CD4-positive, alpha-beta T cell (primary cell): ENCODE data around the gene LCN12. TPM values are rescaled to one million over a fixed set of nuclear protein-coding genes. Genes with fewer than 3 reads are reported as not detected.

Experiments used
- ATAC-seq: fragments of 200-7000 bp; cut with Tn5 transposase; one replicate; pipeline ENCODE4 v1.10.0; 2022; ENCODE audit warnings: mild to moderate bottlenecking; ENCODE audit not compliant: poor library complexity
- CTCF ChIA-PET: fragments of 350-600 bp; sonication (Branson Sonifier 250); formaldehyde crosslinking; loops from one replicate; lab custom pipeline; 2021; ENCODE audit warnings: antibody characterized with exemption, inconsistent platforms; lab: Charles Lee
- POLR2A ChIA-PET: fragments of 350-600 bp; sonication (Branson Sonifier 250); formaldehyde crosslinking; loops from one replicate; lab custom pipeline; 2021; ENCODE audit warnings: antibody characterized with exemption, inconsistent platforms; lab: Charles Lee
- DNase-seq, 14 experiments: peaks; one replicate each; pipeline ENCODE4 v3.0.0-alpha.2; 2013 to 2020; ENCODE audit warnings: mixed read lengths in 2 of 14
- H3K27ac ChIP-seq, 2 donors: one replicate each; pipeline versions ENCODE4 v1.5.1 to v1.7.0; 2013; ENCODE audit warnings: low read length in 2 of 2, low read depth in 1 of 2, mild to moderate bottlenecking in 1 of 2
- H3K27me3 ChIP-seq, 2 experiments: 1 replicate in 1 of 2; 2 replicates in 1 of 2; pipeline versions ENCODE4 v1.6.1 to v1.7.0; 2013; ENCODE audit warnings: low read length in 2 of 2, control low read depth in 1 of 2, mild to moderate bottlenecking in 1 of 2, moderate library complexity in 1 of 2; ENCODE audit not compliant: insufficient read depth in 2 of 2, control insufficient read depth in 1 of 2
- H3K36me3 ChIP-seq: one replicate; pipeline ENCODE4 v1.6.1; 2013; ENCODE audit warnings: low read length, control low read depth; ENCODE audit not compliant: insufficient read depth
- H3K4me1 ChIP-seq: one replicate; pipeline ENCODE4 v1.6.1; 2013; ENCODE audit warnings: low read length, control low read depth; ENCODE audit not compliant: insufficient read depth
- H3K4me3 ChIP-seq: one replicate; pipeline ENCODE4 v1.5.1; 2013; ENCODE audit warnings: mild to moderate bottlenecking, low read length, moderate library complexity
- H3K9me3 ChIP-seq, 2 experiments: 1 replicate in 1 of 2; 2 replicates in 1 of 2; pipeline versions ENCODE4 v1.6.1 to v1.7.0; 2013; ENCODE audit warnings: low read length in 2 of 2, mild to moderate bottlenecking in 2 of 2, control low read depth in 1 of 2, moderate library complexity in 1 of 2; ENCODE audit not compliant: control insufficient read depth in 1 of 2, insufficient read depth in 1 of 2
- H3K27ac Mint-ChIP-seq: one replicate; pipeline ENCODE4 v1.8.0; 2020; ENCODE audit warnings: mixed read lengths
- H3K27me3 Mint-ChIP-seq: one replicate; pipeline ENCODE4 v1.8.0; 2021; ENCODE audit warnings: mixed read lengths
- H3K36me3 Mint-ChIP-seq: one replicate; pipeline ENCODE4 v1.8.0; 2021; ENCODE audit warnings: low read depth, mixed read lengths
- H3K4me1 Mint-ChIP-seq: one replicate; pipeline ENCODE4 v1.8.0; 2021; ENCODE audit warnings: low read depth, mixed read lengths
- H3K4me3 Mint-ChIP-seq: one replicate; pipeline ENCODE4 v1.8.0; 2020; ENCODE audit warnings: mild to moderate bottlenecking, mixed read lengths
- H3K9me3 Mint-ChIP-seq: one replicate; pipeline ENCODE4 v1.8.0; 2020; ENCODE audit warnings: mixed read lengths
- intact Hi-C, 2 experiments: fragments of 100-400 bp; cut with DNase I in 1 of 2; cut with micrococcal nuclease in 1 of 2; formaldehyde crosslinking; loops; one replicate each; pipeline versions ENCODE4 v1.15.1 to v1.9.0; 2023 to 2025; cut with DNase I, micrococcal nuclease
- total RNA-seq, 174 experiments: library from RNA in 2 of 174; stranded (reverse) in 2 of 174; gene quantifications; one replicate each; pipeline ENCODE4 v1.2.3 and lab custom pipeline; 2021 to 2026
- TF ChIP-seq, protein P1 (sequence below): fragments of 200-600 bp; IDR thresholded peaks from one replicate; pipeline ENCODE4 v1.8.0; 2022; ENCODE audit warnings: antibody characterized with exemption, mild to moderate bottlenecking

The LCN12 gene
- total RNA-seq, 2 experiments from 2014 or later, result 1.3 to 1.5 TPM

DNA sequence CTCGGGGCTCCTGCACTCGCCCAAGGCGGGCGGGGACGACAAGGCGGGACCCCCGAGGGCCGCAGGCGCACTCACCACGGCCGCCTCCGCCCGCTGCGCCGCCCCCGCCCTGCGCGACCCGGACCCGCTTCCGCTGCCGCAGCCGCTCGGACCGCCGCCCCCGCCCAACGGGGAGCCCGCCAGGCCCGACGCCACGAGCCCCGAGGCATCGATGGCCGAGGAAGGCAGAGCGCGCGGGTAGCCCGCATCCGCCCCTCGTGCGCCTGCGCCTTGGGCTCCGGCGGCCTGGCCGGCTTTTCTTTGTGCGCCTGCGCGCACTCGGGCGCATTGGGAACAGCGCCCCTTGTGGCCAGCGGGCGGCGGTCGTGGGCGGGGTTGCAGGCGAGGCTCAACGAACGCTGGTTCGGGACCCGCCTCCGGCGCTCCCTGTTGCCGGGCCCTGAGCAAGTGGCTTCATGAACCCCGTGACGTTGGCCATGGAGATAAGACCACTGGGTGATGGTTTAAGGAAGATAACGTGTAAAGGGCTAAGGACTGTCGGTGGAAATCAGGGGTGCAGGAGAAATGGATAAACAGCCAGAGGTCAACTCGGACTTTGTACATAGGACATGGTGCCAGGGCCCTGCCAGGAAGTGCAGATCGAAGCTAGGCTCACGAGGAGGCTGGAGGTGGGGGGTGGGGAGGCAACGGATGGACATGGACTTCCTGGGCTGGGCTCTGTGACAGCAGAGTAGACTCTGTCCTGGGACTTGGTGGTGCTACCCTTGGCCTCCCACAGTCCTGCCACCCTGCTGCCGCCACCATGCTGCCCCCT is 7.3 kb upstream of the LCN12 start, which contains the start of the genes C8G and FBXW5:
TSS of gene C8G (plus strand) at position 725 of the 814 bp plus-strand sequence. CDS start at position 803, 78 bp downstream.
TSS of gene FBXW5 (minus strand) at position 220 of the 814 bp plus-strand sequence. CDS start 655 bp downstream, outside the sequence.
- Mint-ChIP-seq H3K36me3 (peaks cover 20% of the 10 kb centered on the region), H3K27ac (peak within 1 kb of the TSS; percentile 59), H3K27me3 (no peaks in the 10 kb centered on the region), H3K4me3 (peak within 1 kb of the TSS; percentile 87), H3K4me1 (peaks cover 5% of the 10 kb centered on the region), H3K9me3 (no peaks in the 10 kb centered on the region)
- intact Hi-C loops, result loop anchor here (1.0 to 10.0 kb wide), 7 partner anchors 34 to 154 kb away; partner anchors contain the start of genes PHPT1 (in 2 of the 2), ABCA2 (in 1 of the 2), AJM1 (in 1 of the 2) and EDF1 (in 1 of the 2)
- ATAC-seq (peak; percentile 86), DNase-seq (peak; percentile 84 to 97 (median 94))
- Histone ChIP-seq H3K9me3 (no peaks in the 10 kb centered on the region), H3K27me3 (no peaks in the 10 kb centered on the region), H3K27ac (peak within 1 kb of the TSS in 1 of 2 donors; percentile 21), H3K4me3 (peak within 1 kb of the TSS; percentile 69), H3K36me3 (peaks cover 34% of the 10 kb centered on the region), H3K4me1 (peaks cover 49% of the 10 kb centered on the region)
- TF ChIP-seq, protein P1, sequence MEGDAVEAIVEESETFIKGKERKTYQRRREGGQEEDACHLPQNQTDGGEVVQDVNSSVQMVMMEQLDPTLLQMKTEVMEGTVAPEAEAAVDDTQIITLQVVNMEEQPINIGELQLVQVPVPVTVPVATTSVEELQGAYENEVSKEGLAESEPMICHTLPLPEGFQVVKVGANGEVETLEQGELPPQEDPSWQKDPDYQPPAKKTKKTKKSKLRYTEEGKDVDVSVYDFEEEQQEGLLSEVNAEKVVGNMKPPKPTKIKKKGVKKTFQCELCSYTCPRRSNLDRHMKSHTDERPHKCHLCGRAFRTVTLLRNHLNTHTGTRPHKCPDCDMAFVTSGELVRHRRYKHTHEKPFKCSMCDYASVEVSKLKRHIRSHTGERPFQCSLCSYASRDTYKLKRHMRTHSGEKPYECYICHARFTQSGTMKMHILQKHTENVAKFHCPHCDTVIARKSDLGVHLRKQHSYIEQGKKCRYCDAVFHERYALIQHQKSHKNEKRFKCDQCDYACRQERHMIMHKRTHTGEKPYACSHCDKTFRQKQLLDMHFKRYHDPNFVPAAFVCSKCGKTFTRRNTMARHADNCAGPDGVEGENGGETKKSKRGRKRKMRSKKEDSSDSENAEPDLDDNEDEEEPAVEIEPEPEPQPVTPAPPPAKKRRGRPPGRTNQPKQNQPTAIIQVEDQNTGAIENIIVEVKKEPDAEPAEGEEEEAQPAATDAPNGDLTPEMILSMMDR, result peak; percentile 96
- CTCF ChIA-PET, result interaction anchor here (0.7 to 1.5 kb wide), 10 partner anchors 31 to 218 kb away, joined by 3 to 6 read pairs (median 4); partner anchors contain the start of genes AJM1, CLIC3, MAN1B1 and TMEM141
- POLR2A ChIA-PET, result interaction anchor here (0.8 to 2.1 kb wide), 6 partner anchors 47 to 131 kb away, joined by 3 to 17 read pairs (median 4); partner anchors contain the start of genes AJM1, CLIC3 and PAXX

DNA sequence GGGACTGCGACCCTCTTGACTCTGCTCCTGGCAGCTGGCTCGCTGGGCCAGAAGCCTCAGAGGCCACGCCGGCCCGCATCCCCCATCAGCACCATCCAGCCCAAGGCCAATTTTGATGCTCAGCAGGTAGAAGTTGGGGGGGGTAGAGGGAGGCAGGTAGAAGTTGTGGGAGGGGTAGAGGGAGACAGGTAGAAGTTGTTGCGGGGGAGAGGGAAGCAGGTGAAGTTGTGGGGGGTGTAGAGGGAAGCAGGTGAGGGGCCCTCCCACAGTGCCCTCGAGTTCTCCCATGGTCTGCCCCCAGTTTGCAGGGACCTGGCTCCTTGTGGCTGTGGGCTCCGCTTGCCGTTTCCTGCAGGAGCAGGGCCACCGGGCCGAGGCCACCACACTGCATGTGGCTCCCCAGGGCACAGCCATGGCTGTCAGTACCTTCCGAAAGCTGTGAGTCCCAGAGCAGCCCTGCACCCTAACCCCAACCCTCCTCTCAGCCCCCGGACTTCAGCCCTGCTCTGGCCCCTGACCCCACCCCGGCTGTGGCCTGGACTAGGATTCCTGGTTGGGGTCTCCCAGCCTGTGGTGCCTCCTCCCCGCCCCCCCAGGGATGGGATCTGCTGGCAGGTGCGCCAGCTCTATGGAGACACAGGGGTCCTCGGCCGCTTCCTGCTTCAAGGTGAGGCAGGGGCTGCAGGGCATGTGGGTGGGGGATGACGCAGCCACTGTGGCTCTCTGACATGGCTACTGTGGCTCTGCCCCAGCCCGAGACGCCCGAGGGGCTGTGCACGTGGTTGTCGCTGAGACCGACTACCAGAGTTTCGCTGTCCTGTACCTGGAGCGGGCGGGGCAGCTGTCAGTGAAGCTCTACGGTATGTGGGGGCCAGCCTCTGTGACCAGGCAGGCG is 6.5 kb upstream of the LCN12 start:
- Mint-ChIP-seq H3K4me1 (peaks cover 10% of the 10 kb centered on the region), H3K9me3 (no peaks in the 10 kb centered on the region), H3K27ac (peak overlapping the region; percentile 59), H3K27me3 (no peaks in the 10 kb centered on the region), H3K36me3 (peaks cover 16% of the 10 kb centered on the region), H3K4me3 (peak overlapping the region; percentile 78)
- Histone ChIP-seq H3K9me3 (no peaks in the 10 kb centered on the region), H3K27ac (no peak overlapping the region), H3K36me3 (peaks cover 26% of the 10 kb centered on the region), H3K4me3 (peak overlapping the region; percentile 15), H3K27me3 (no peaks in the 10 kb centered on the region), H3K4me1 (peaks cover 55% of the 10 kb centered on the region)
- ChIA-PET CTCF (interaction anchor here (1.3 kb wide), 1 partner anchor 141 kb away, joined by 3 read pairs; the partner anchor contains the start of gene MAN1B1), POLR2A (interaction anchor here (2.1 kb wide), 1 partner anchor 46 kb away, joined by 17 read pairs; the partner anchor contains the start of gene PAXX)
- DNase-seq (peak in 1 of 14 experiments; percentile 43), ATAC-seq (no peak)
- TF ChIP-seq, protein P1, result no peak
- intact Hi-C loops, result loop anchor here (2.0 to 10.0 kb wide), 2 partner anchors 101 to 155 kb away; partner anchors contain the start of genes AJM1 (in 1 of the 2), PHPT1 (in 1 of the 2) and TMEM141 (in 1 of the 2)
